K562 (cell line): ENCODE data around the gene STK36. TPM values are rescaled to one million over a fixed set of nuclear protein-coding genes. Genes with fewer than 3 reads are reported as not detected.

Experiments
- ATF1 ChIP-seq, 2 experiments: fragments of 450-650 bp in 1 of 2; IDR thresholded peaks; 2 replicates each; pipeline ENCODE4 v1.6.1; 2016; ENCODE audit warnings: missing compliant biosample characterization in 1 of 2, missing genetic modification characterization in 1 of 2
- CAMTA2 ChIP-seq: fragments of 250-450 bp; sonication (Bioruptor Pico); conservative IDR thresholded peaks from 2 replicates; pipeline ENCODE4 v1.5.1; 2022
- DACH1 ChIP-seq: fragments of 450-650 bp; IDR thresholded peaks from 2 replicates; pipeline ENCODE4 v1.6.1; 2018; ENCODE audit not compliant: partially characterized antibody
- EP400 ChIP-seq: fragments of 450-650 bp; IDR thresholded peaks from 2 replicates; pipeline ENCODE4 v1.6.1; 2017; ENCODE audit warnings: antibody characterized with exemption, mild to moderate bottlenecking, moderate library complexity
- HOMEZ ChIP-seq: fragments of 250-450 bp; sonication (Bioruptor Pico); IDR thresholded peaks from 2 replicates; pipeline ENCODE4 v1.4.0; 2020; ENCODE audit warnings: mild to moderate bottlenecking, moderate library complexity
- IRF9 ChIP-seq: fragments of 450-650 bp; IDR thresholded peaks from 2 replicates; pipeline ENCODE4 v1.6.1; 2016; ENCODE audit warnings: missing biosample characterization, missing genetic modification characterization
- MYC ChIP-seq, 2 experiments: fragments of 250-450 bp in 1 of 2; sonication (Bioruptor Pico) in 1 of 2; IDR thresholded peaks; 2 replicates each; pipeline versions ENCODE4 v1.5.1 to v1.6.1; 2012 to 2021; ENCODE audit warnings: low read depth in 2 of 2, borderline replicate concordance in 1 of 2, improper control_type of control experiment in 1 of 2, low read length in 1 of 2, mild to moderate bottlenecking in 1 of 2, moderate library complexity in 1 of 2
- SFPQ ChIP-seq: fragments of 200-400 bp; formaldehyde crosslinking; IDR thresholded peaks from 2 replicates; pipeline ENCODE4 v1.6.1; 2017; ENCODE audit warnings: mild to moderate bottlenecking, low read depth, low read length, moderate library complexity
- SRF ChIP-seq, 2 experiments: fragments of 250-450, 450-650 bp in 1 of 2; sonication (Bioruptor Pico) in 1 of 2; sonication (generic) in 1 of 2; formaldehyde crosslinking; IDR thresholded peaks; 2 replicates each; pipeline versions ENCODE4 v1.5.0 to v1.5.1; 2020 to 2022; ENCODE audit warnings: mild to moderate bottlenecking in 1 of 2, missing genetic modification reagents in 1 of 2
- TBL1XR1 ChIP-seq, 2 experiments: IDR thresholded peaks; 2 replicates each; pipeline ENCODE4 v1.6.1; 2012; ENCODE audit warnings: improper control_type of control experiment in 2 of 2, low read length in 2 of 2, mild to moderate bottlenecking in 1 of 2
- U2AF2 ChIP-seq: fragments of 200-400 bp; formaldehyde crosslinking; optimal IDR thresholded peaks from 2 replicates; pipeline ENCODE3; 2017; ENCODE audit warnings: low read depth, mild to moderate bottlenecking, low read length
- XRCC5 ChIP-seq: fragments of 200-400 bp; formaldehyde crosslinking; IDR thresholded peaks from 2 replicates; pipeline ENCODE4 v1.6.1; 2017; ENCODE audit warnings: low read depth, mild to moderate bottlenecking, low read length
- ZNF57 ChIP-seq: fragments of 450-650 bp; formaldehyde crosslinking; IDR thresholded peaks from 2 replicates; pipeline ENCODE4 v1.4.0; 2020; ENCODE audit warnings: mild to moderate bottlenecking, moderate library complexity
- polyA plus RNA-seq, 8 experiments: library from polyadenylated mRNA; depleted of rRNA in 4 of 8; stranded (reverse) in 5 of 8; unstranded in 3 of 8; fragments of >200 nt; fragmentation: Nextera tagmentation in 2 of 8; fragmentation: Illumina TruSeq in 1 of 8; extraction: Ambion mirVana in 2 of 8; extraction: Trizol in 1 of 8; gene quantifications; 2 replicates each; pipeline versions ENCODE4 v1.2.1 to v1.2.3, GENCODE V29; 2011 to 2014; ENCODE audit warnings: inconsistent platforms in 1 of 8, missing spikeins in 1 of 8
- total RNA-seq, 7 experiments: library from RNA; depleted of rRNA in 6 of 7; stranded (reverse); fragments of >200 nt in 6 of 7; fragmentation: Illumina TruSeq in 2 of 7; extraction: Trizol in 2 of 7; gene quantifications; 2 replicates each; pipeline versions ENCODE4 v1.2.1 to v1.2.3, GENCODE V29; 2011 to 2021; ENCODE audit warnings: low replicate concordance in 1 of 7
- TF ChIP-seq, protein P1 (sequence below), 2 experiments: IDR thresholded peaks in 1 of 2; conservative IDR thresholded peaks in 1 of 2; 2 replicates each; pipeline ENCODE4 v1.6.1; 2016; ENCODE audit warnings: low read depth in 2 of 2, mild to moderate bottlenecking in 1 of 2, missing compliant biosample characterization in 1 of 2, missing genetic modification characterization in 1 of 2, moderate library complexity in 1 of 2
- TF ChIP-seq, protein P2 (sequence below): fragments of 450-650 bp; IDR thresholded peaks from 2 replicates; pipeline ENCODE4 v1.6.1; 2016

STK36 gene
- total and polyA plus RNA-seq, 9 of the 15 experiments (the other 6 are each of a cell fraction or from before 2014, with no cell fraction given), result 3.5 to 12.4 (median 6.7) TPM

DNA sequence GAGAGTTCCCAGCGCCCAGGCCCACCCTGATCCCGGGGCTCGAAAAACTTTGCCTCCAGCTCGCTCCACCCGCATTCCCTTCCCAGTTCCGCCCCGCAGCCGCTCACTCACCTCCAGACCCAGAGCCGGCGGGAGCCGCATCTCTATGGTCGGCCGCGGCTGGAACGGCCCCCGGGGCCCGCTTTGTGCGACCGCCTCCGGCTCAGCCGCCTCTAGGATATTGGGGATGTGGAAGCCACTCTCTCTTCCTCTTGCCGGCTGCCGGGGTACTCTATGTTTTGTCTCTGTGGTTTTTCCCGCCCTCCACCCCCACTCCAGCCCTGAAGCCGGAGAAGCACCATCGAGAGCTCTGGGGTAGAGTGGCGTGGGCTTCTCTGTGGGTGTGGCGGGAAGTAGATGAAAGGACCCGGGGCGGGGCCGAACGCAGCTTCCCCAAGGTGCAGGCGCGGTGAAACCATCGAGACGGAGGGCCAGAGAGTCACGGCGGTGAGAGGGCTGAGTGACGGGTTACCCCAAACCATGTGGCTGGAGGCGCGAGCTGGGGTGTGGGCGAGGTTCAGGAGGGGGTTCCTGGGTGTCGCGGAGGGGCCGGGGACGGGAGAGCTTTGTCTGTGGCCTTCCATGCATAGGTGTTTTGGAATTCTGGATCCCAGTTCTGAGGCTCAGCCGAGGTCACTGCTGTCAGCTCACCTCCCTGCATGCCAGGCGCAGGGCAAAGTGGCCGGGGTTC, 12.5 kb upstream of the STK36 start, which contains the start of the genes BCS1L and ZNF142 (continued):
- TF ChIP-seq HOMEZ (CRISPR knock-in tag), result no peak
- TF ChIP-seq U2AF2, result no peak
- peak in 1 of 2 experiments; percentile 7; a peak in 1 of 4 replicates for TF ChIP-seq TBL1XR1 (IDR thresholded peaks at IDR 0.05; ENCODE audit: low read length in 2 of 2)
- no peak for TF ChIP-seq IRF9
- TF ChIP-seq SFPQ, result no peak
- TF ChIP-seq CAMTA2, result no peak
- TF ChIP-seq EP400, result peak; percentile 93
- no peak for TF ChIP-seq ATF1 (CRISPR knock-in tag; IDR thresholded peaks at IDR 0.05)
- TF ChIP-seq ATF1 (tag; IDR thresholded peaks at IDR 0.05), result peak; percentile 59
- peak; percentile 95 for TF ChIP-seq MYC (IDR thresholded peaks at IDR 0.05; ENCODE audit: low read depth, low read length)
- no peak for TF ChIP-seq MYC (CRISPR knock-in tag; IDR thresholded peaks at IDR 0.05; ENCODE audit: borderline replicate concordance, low read depth)
- no peak for TF ChIP-seq SRF (CRISPR knock-in tag; IDR thresholded peaks at IDR 0.05)
- TF ChIP-seq, protein P1, sequence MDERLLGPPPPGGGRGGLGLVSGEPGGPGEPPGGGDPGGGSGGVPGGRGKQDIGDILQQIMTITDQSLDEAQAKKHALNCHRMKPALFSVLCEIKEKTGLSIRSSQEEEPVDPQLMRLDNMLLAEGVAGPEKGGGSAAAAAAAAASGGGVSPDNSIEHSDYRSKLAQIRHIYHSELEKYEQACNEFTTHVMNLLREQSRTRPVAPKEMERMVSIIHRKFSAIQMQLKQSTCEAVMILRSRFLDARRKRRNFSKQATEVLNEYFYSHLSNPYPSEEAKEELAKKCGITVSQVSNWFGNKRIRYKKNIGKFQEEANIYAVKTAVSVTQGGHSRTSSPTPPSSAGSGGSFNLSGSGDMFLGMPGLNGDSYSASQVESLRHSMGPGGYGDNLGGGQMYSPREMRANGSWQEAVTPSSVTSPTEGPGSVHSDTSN (CRISPR knock-in tag; IDR thresholded peaks at IDR 0.05; ENCODE audit: low read depth), result peak; percentile 47; the same call in 1 of the 2 replicates
- TF ChIP-seq, protein P1 (tag; conservative IDR thresholded peaks at IDR 0.05; ENCODE audit: low read depth), result peak; percentile 79
- TF ChIP-seq DACH1, result no peak
- TF ChIP-seq XRCC5, result 0 out of 2 replicates have a peak, but pooled peaks have one; percentile 52
- TF ChIP-seq ZNF57, result no peak
- TF ChIP-seq, protein P2, sequence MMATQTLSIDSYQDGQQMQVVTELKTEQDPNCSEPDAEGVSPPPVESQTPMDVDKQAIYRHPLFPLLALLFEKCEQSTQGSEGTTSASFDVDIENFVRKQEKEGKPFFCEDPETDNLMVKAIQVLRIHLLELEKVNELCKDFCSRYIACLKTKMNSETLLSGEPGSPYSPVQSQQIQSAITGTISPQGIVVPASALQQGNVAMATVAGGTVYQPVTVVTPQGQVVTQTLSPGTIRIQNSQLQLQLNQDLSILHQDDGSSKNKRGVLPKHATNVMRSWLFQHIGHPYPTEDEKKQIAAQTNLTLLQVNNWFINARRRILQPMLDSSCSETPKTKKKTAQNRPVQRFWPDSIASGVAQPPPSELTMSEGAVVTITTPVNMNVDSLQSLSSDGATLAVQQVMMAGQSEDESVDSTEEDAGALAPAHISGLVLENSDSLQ, result peak; percentile 93
